ENCODE data around the gene CWF19L1.

CWF19L1 gene

GRCh38 chr10:100194711-100195110 is 72.7 kb downstream of the CWF19L1 start:
- Histone ChIP-seq H3K27ac (ENCODE audit: low read depth, low read length) (no peak overlapping the region), H3K4me3 (ENCODE audit: low read length) (no peak overlapping the region), H3K9me2 (replicated peaks; ENCODE audit: control insufficient read depth, low read length) (no peaks in the 10 kb centered on the region), H3K9me3 (ENCODE audit: control insufficient read depth, insufficient read depth, low read length) (no peaks in the 10 kb centered on the region), H3K79me2 (ENCODE audit: control insufficient read depth, low read length) (peaks cover 26% of the 10 kb centered on the region), H3K36me3 (ENCODE audit: control insufficient read depth, low read length) (peaks cover 85% of the 10 kb centered on the region), H3K4me2 (ENCODE audit: low read length) (no peak overlapping the region), H4K20me1 (ENCODE audit: control insufficient read depth, insufficient read depth, low read depth, low read length) (no peaks in the 10 kb centered on the region), H3K27me3 (ENCODE audit: control insufficient read depth, low read length) (no peaks in the 10 kb centered on the region), H3K4me1 (ENCODE audit: control insufficient read depth, low read length) (no peaks in the 10 kb centered on the region), H3F3A (ENCODE audit: control insufficient read depth, insufficient read depth) (peaks cover 10% of the 10 kb centered on the region; the same call in 1 of the 2 replicates)
- TF ChIP-seq EZH2phosphoT487 (IDR thresholded peaks at IDR 0.05; ENCODE audit: borderline replicate concordance, low read length) (no peak), CTCF (IDR thresholded peaks at IDR 0.05; ENCODE audit: low read depth, low read length, poor library complexity, severe bottlenecking) (no peak)

GRCh38 chr10:100192350-100192749 is 75.1 kb downstream of the CWF19L1 start:
- Histone ChIP-seq H3K4me1 (ENCODE audit: control insufficient read depth, low read length) (peaks cover 21% of the 10 kb centered on the region), H3K27ac (ENCODE audit: low read depth, low read length) (no peak overlapping the region), H3K79me2 (ENCODE audit: control insufficient read depth, low read length) (peaks cover 50% of the 10 kb centered on the region), H3K9me3 (ENCODE audit: control insufficient read depth, insufficient read depth, low read length) (no peaks in the 10 kb centered on the region), H3K9me2 (replicated peaks; ENCODE audit: control insufficient read depth, low read length) (no peaks in the 10 kb centered on the region), H4K20me1 (ENCODE audit: control insufficient read depth, insufficient read depth, low read depth, low read length) (no peaks in the 10 kb centered on the region), H3K4me3 (ENCODE audit: low read length) (no peak overlapping the region), H3K4me2 (ENCODE audit: low read length) (no peak overlapping the region), H3F3A (ENCODE audit: control insufficient read depth, insufficient read depth) (peaks cover 6% of the 10 kb centered on the region; the same call in 1 of the 2 replicates), H3K36me3 (ENCODE audit: control insufficient read depth, low read length) (peaks cover 87% of the 10 kb centered on the region), H3K27me3 (ENCODE audit: control insufficient read depth, low read length) (no peaks in the 10 kb centered on the region)
- TF ChIP-seq EZH2phosphoT487 (IDR thresholded peaks at IDR 0.05; ENCODE audit: borderline replicate concordance, low read length) (no peak), CTCF (IDR thresholded peaks at IDR 0.05; ENCODE audit: low read depth, low read length, poor library complexity, severe bottlenecking) (no peak)

- peak overlapping the region; percentile 83 for H3K4me2 ChIP-seq (ENCODE audit: low read length)
- peaks cover 42% of the 10 kb centered on the region for H3K4me1 ChIP-seq (ENCODE audit: control insufficient read depth, low read length)
- H3K27ac ChIP-seq (ENCODE audit: low read depth, low read length), result peak overlapping the region; percentile 77
- 0 out of 2 replicates have a peak, but pooled peaks cover 3% of the 10 kb centered on the region for H3F3A ChIP-seq (ENCODE audit: control insufficient read depth, insufficient read depth)
- peaks cover 91% of the 10 kb centered on the region for H3K36me3 ChIP-seq (ENCODE audit: control insufficient read depth, low read length)
- H3K4me3 ChIP-seq (ENCODE audit: low read length), result peak overlapping the region; percentile 80
- no peaks in the 10 kb centered on the region for H3K9me2 ChIP-seq (replicated peaks; ENCODE audit: control insufficient read depth, low read length)
- H3K9me3 ChIP-seq (ENCODE audit: control insufficient read depth, insufficient read depth, low read length), result no peaks in the 10 kb centered on the region
- H3K27me3 ChIP-seq (ENCODE audit: control insufficient read depth, low read length), result no peaks in the 10 kb centered on the region
- 0 out of 2 replicates have a peak, but pooled peaks cover 3% of the 10 kb centered on the region for H4K20me1 ChIP-seq (ENCODE audit: control insufficient read depth, insufficient read depth, low read depth, low read length)
- TF ChIP-seq CTCF (IDR thresholded peaks at IDR 0.05; ENCODE audit: low read depth, low read length, poor library complexity, severe bottlenecking), result peak; percentile 7
- no peak for TF ChIP-seq EZH2phosphoT487 (IDR thresholded peaks at IDR 0.05; ENCODE audit: borderline replicate concordance, low read length)
- H3K79me2 ChIP-seq (ENCODE audit: control insufficient read depth, low read length), result peaks cover 97% of the 10 kb centered on the region
Observed at GRCh38 chr10:100186253-100187212, 80.9 kb downstream of the CWF19L1 start.

Data from DOHH2 (cell line).